Stimulated activated CD4-positive, alpha-beta T cell treated with anti-CD3 and anti-CD28 coated beads, Interleukin-1b, Interleukin-23, amount 100 ng/mL, for 48 hours (primary cell): ENCODE results near the gene SAMD10.
"Not testable (repeated sequence)": the region's sequence is repeated elsewhere in the genome, so short reads cannot be mapped to it uniquely, and the experiment has no call there.

Source experiments
- DNase-seq: peaks from one replicate; pipeline ENCODE4 v3.0.0-alpha.2; 2020

SAMD10 gene

GRCh38 chr20:63939061-63939935 lies 40.1 kb downstream of the SAMD10 start:
- no peak for DNase-seq

- no peak for DNase-seq
Observed at GRCh38 chr20:63937596-63937995, 41.8 kb downstream of the SAMD10 start.

- DNase-seq: no peak
Observed at GRCh38 chr20:63935447-63935846, 44.0 kb downstream of the SAMD10 start.

GRCh38 chr20:63934271-63935068 lies 45.0 kb downstream of the SAMD10 start:
- no peak for DNase-seq

GRCh38 chr20:63933646-63934045 lies 45.8 kb downstream of the SAMD10 start:
- no peak for DNase-seq

- no peak for DNase-seq
Observed at GRCh38 chr20:63932606-63933160, 46.8 kb downstream of the SAMD10 start.

- DNase-seq: no peak
Observed at GRCh38 chr20:63931735-63932134, 47.7 kb downstream of the SAMD10 start.

GRCh38 chr20:63930971-63931553 lies 48.4 kb downstream of the SAMD10 start:
- no peak for DNase-seq

GRCh38 chr20:63929473-63929883 lies 50.0 kb downstream of the SAMD10 start:
- not testable (repeated sequence) for DNase-seq

GRCh38 chr20:63929071-63929470 lies 50.4 kb downstream of the SAMD10 start:
- DNase-seq: no peak

GRCh38 chr20:63926298-63926697 lies 53.1 kb downstream of the SAMD10 start:
- no peak for DNase-seq

- no peak for DNase-seq
Observed at GRCh38 chr20:63924241-63924640, 55.2 kb downstream of the SAMD10 start.
